Right atrium auricular region (tissue), 2 donors: Measurements from ENCODE around the gene PARD3B. TPM values are rescaled to one million over a fixed set of nuclear protein-coding genes. Genes with fewer than 3 reads are reported as not detected.

ENCODE experiments used
- DNase-seq: peaks from one replicate; pipeline ENCODE4 v3.0.0-alpha.2; 2019; ENCODE audit warnings: low spot score
- H3K27ac ChIP-seq, 2 donors: fragments of 200-600 bp; sonication (generic); 1 replicate in 1 of 2; 2 replicates in 1 of 2; pipeline ENCODE4 v1.5.1; 2016 to 2019
- H3K27me3 ChIP-seq, 2 donors: fragments of 200-600 bp; sonication (generic); one replicate each; pipeline versions ENCODE4 v1.5.1 to v1.6.0; 2017 to 2019
- H3K36me3 ChIP-seq: fragments of 200-600 bp; sonication (generic); one replicate; pipeline ENCODE4 v1.5.1; 2016
- H3K4me1 ChIP-seq, 2 donors: fragments of 200-600 bp; sonication (generic); one replicate each; pipeline versions ENCODE4 v1.5.1 to v1.6.0; 2017 to 2019
- H3K4me3 ChIP-seq, 2 donors: fragments of 200-600 bp; sonication (generic); 1 replicate in 1 of 2; 2 replicates in 1 of 2; pipeline ENCODE4 v1.5.1; 2017 to 2019; ENCODE audit warnings: mild to moderate bottlenecking in 1 of 2, moderate library complexity in 1 of 2
- H3K9me3 ChIP-seq, 2 donors: fragments of 200-600 bp; sonication (generic); one replicate each; pipeline ENCODE4 v1.5.1; 2019
- total RNA-seq, 2 donors: library from RNA; depleted of rRNA; stranded (reverse); fragments of >200 nt; gene quantifications; one replicate each; pipeline ENCODE4 v1.1.0, GENCODE V29; 2016
- TF ChIP-seq, protein P1 (sequence below), 2 donors: fragments of 200-600 bp; sonication (generic); IDR thresholded peaks; one replicate each; pipeline ENCODE4 v1.5.1; 2019; ENCODE audit warnings: antibody characterized with exemption in 2 of 2

Gene PARD3B
- total RNA-seq, 2 donors from 2014 or later: 7.4 to 12.2 TPM

DNA sequence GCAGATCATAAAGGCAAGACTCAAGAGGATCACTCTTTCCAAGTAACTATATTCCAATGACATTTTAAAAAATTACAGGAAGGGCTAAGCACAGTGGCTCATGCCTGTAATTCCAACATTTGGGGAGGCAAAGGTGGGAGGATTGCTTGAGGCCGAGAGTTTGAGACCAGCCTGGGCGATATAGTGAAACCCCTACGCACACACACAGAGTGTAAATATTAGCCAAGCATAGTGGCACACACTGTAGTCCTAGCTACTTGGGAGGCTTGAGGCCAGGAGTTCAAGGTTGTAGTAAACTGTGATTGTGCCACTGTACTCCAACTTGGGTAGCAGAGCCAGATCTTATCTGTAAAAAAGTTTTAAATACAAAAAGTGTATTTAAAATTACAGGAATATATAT is 686.8 kb downstream of the PARD3B start:
- TF ChIP-seq, protein P1, sequence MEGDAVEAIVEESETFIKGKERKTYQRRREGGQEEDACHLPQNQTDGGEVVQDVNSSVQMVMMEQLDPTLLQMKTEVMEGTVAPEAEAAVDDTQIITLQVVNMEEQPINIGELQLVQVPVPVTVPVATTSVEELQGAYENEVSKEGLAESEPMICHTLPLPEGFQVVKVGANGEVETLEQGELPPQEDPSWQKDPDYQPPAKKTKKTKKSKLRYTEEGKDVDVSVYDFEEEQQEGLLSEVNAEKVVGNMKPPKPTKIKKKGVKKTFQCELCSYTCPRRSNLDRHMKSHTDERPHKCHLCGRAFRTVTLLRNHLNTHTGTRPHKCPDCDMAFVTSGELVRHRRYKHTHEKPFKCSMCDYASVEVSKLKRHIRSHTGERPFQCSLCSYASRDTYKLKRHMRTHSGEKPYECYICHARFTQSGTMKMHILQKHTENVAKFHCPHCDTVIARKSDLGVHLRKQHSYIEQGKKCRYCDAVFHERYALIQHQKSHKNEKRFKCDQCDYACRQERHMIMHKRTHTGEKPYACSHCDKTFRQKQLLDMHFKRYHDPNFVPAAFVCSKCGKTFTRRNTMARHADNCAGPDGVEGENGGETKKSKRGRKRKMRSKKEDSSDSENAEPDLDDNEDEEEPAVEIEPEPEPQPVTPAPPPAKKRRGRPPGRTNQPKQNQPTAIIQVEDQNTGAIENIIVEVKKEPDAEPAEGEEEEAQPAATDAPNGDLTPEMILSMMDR (IDR thresholded peaks at IDR 0.05): no peak
- H3K4me1 ChIP-seq: no peaks in the 10 kb centered on the region
- H3K4me3 ChIP-seq: no peak overlapping the region
- H3K27ac ChIP-seq: no peak overlapping the region
- no peaks in the 10 kb centered on the region for H3K9me3 ChIP-seq
- DNase-seq: no peak
- no peaks in the 10 kb centered on the region for H3K36me3 ChIP-seq
- H3K27me3 ChIP-seq: no peaks in the 10 kb centered on the region

DNA sequence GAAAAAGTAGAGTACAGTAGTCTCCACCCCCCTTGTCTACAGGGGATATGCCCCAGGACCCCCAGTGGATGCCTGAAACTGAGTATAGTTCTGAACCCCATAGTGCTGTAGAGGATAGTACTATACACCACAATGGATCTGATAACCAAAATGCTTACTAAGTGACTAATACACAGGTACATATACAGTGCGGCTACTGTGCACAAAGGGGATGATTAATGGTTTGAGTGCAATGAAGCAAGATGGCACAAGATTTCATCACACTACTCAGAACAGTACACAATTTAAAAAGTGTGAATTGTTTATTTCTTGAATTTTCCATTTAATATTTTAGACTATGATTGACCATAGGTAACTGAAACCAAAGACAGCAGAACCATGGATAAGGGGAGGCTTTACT is 690.2 kb downstream of the PARD3B start:
- Histone ChIP-seq H3K27me3 (no peaks in the 10 kb centered on the region), H3K4me3 (no peak overlapping the region), H3K27ac (no peak overlapping the region), H3K4me1 (no peaks in the 10 kb centered on the region), H3K36me3 (no peaks in the 10 kb centered on the region), H3K9me3 (no peaks in the 10 kb centered on the region)
- TF ChIP-seq, protein P1 (IDR thresholded peaks at IDR 0.05): no peak
- no peak for DNase-seq

DNA sequence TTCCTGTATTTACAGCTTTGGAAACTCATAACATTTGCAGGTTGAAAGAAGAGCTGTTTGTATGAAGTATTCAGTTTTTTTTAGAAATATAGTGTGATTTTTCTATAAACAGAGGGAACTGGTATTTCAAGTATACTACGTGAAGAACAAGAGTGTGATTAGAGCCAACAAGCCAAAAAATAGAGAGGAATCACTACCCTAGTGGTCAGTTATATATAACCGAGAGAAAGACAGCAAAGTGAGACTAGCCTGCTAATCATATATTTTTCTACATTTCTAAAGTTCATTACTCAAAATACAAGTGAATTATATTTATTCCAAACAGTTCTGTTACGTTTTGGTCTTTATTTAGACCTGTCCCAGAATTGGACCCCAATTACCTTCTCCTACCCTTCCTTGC is 692.2 kb downstream of the PARD3B start:
- Histone ChIP-seq H3K9me3 (no peaks in the 10 kb centered on the region), H3K4me3 (no peak overlapping the region), H3K27ac (no peak overlapping the region), H3K27me3 (no peaks in the 10 kb centered on the region), H3K36me3 (no peaks in the 10 kb centered on the region), H3K4me1 (no peaks in the 10 kb centered on the region)
- TF ChIP-seq, protein P1 (IDR thresholded peaks at IDR 0.05): peak in 1 of 2 donors; percentile 15
- no peak for DNase-seq

DNA sequence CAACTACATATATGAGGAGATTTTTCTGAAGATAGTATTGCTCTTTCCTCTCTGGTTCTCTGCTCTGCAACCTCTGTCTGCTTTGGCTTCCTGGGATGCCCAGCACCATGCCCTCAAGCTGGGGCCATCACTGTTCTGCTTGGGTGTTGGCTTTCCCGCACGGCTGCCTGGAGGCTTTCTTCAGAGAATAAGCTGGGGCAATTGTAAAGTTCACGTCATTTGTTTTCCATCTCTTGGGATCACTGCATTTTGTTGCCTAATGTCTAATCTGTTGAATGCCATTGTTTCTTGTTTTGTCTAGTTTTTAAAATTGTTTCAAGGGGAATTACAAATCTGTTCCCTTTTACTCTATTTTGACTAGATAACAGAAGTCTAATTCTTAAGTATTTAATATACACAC is 699.7 kb downstream of the PARD3B start:
- Histone ChIP-seq H3K36me3 (no peaks in the 10 kb centered on the region), H3K27me3 (no peaks in the 10 kb centered on the region), H3K4me1 (no peaks in the 10 kb centered on the region), H3K4me3 (no peak overlapping the region), H3K27ac (peak overlapping the region in 1 of 2 donors; percentile 21), H3K9me3 (no peaks in the 10 kb centered on the region)
- TF ChIP-seq, protein P1 (IDR thresholded peaks at IDR 0.05): no peak
- no peak for DNase-seq

DNA sequence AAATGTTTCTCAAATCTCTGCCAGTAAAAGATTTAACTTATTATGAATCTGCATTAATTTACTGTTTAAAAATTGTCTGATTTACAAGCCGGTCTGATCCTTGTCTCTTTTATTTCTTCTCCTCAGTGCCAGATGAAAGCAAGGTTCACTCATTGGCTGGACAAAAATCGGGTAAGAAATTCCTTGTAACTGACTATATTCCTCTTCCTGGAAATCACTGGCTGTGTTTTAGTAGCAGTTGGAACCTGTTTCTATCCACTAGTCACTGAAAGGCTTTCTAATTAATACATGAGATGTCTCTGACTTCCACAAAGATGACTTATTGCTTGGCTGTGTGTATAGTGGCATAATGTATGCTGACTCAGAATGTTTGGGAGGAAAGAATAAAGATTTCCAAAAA is 700.4 kb downstream of the PARD3B start:
- H3K36me3 ChIP-seq: no peaks in the 10 kb centered on the region
- H3K27me3 ChIP-seq: no peaks in the 10 kb centered on the region
- peak overlapping the region in 1 of 2 donors; percentile 22 for H3K27ac ChIP-seq
- TF ChIP-seq, protein P1 (IDR thresholded peaks at IDR 0.05): no peak
- H3K4me3 ChIP-seq: no peak overlapping the region
- H3K4me1 ChIP-seq: no peaks in the 10 kb centered on the region
- H3K9me3 ChIP-seq: no peaks in the 10 kb centered on the region
- DNase-seq: no peak

DNA sequence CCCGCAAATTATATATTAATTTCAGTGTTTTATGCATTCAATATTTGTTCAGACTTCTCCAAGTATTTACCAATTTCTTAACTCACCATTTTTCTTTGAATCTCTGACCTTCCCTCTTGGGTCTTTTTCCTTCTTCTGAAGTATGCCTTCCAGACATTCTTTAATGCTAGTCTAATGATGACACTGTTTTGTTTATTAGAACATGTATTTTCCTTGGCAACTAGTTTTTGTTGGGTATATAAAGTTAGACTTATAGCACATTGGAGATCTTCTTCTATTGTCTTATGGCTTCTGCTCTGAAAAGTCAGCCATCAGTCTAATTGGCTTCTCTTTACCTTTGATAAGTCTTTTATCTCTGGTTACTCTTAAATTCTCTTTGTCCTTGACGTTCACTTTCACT is 713.8 kb downstream of the PARD3B start:
- DNase-seq: no peak
- H3K27me3 ChIP-seq: no peaks in the 10 kb centered on the region
- H3K27ac ChIP-seq: no peak overlapping the region
- TF ChIP-seq, protein P1 (IDR thresholded peaks at IDR 0.05): no peak
- H3K9me3 ChIP-seq: no peaks in the 10 kb centered on the region
- H3K36me3 ChIP-seq: no peaks in the 10 kb centered on the region
- H3K4me1 ChIP-seq: no peaks in the 10 kb centered on the region
- no peak overlapping the region for H3K4me3 ChIP-seq
